ENCODE data around the gene MOB3C. TPM values are rescaled to one million over a fixed set of nuclear protein-coding genes. Genes with fewer than 3 reads are reported as not detected.
"Not testable (repeated sequence)": the region's sequence is repeated elsewhere in the genome, so short reads cannot be mapped to it uniquely, and the experiment has no call there.

The MOB3C gene
- 8.9 TPM for total RNA-seq

GRCh38 chr1:46616277-46617107, at the start of gene MOB3C:
Gene MOB3C, minus strand, starts transcription at chr1:46616811. Its CDS starts 3,490 bp downstream, at chr1:46613321.
- peak; percentile 64 for DNase-seq

GRCh38 chr1:46665983-46666382, 49.4 kb upstream of the MOB3C start:
- DNase-seq, result no peak

- not testable (repeated sequence) for DNase-seq
These were observed 46.3 kb upstream of the MOB3C start for GRCh38 chr1:46662919-46663318.

GRCh38 chr1:46660116-46660515, 43.5 kb upstream of the MOB3C start:
- not testable (repeated sequence) for DNase-seq

GRCh38 chr1:46659307-46659870, 42.8 kb upstream of the MOB3C start:
- DNase-seq, result no peak

GRCh38 chr1:46657775-46658174, 41.2 kb upstream of the MOB3C start:
- no peak for DNase-seq

GRCh38 chr1:46656643-46657042, 40.0 kb upstream of the MOB3C start:
- no peak for DNase-seq

GRCh38 chr1:46655848-46656247, 39.2 kb upstream of the MOB3C start:
- no peak for DNase-seq

- DNase-seq, result not testable (repeated sequence)
These were observed 38.1 kb upstream of the MOB3C start for GRCh38 chr1:46654698-46655097.

- no peak for DNase-seq
These were observed 37.4 kb upstream of the MOB3C start for GRCh38 chr1:46654012-46654411.

- peak; percentile 2 for DNase-seq
These were observed 36.9 kb upstream of the MOB3C start for GRCh38 chr1:46653405-46653958.

- no peak for DNase-seq
These were observed 35.9 kb upstream of the MOB3C start for GRCh38 chr1:46652321-46653100.

GRCh38 chr1:46651152-46651551, 34.5 kb upstream of the MOB3C start:
- DNase-seq, result not testable (repeated sequence)

GRCh38 chr1:46650491-46650890, 33.9 kb upstream of the MOB3C start:
- DNase-seq, result no peak

GRCh38 chr1:46649764-46650163, 33.2 kb upstream of the MOB3C start:
- no peak for DNase-seq

- no peak for DNase-seq
These were observed 31.0 kb upstream of the MOB3C start for GRCh38 chr1:46647611-46648010.

- no peak for DNase-seq
These were observed 30.2 kb upstream of the MOB3C start for GRCh38 chr1:46646844-46647243.

GRCh38 chr1:46646331-46646730, 29.7 kb upstream of the MOB3C start:
- no peak for DNase-seq

GRCh38 chr1:46645815-46646214, 29.2 kb upstream of the MOB3C start:
- no peak for DNase-seq

- DNase-seq, result no peak
These were observed 26.8 kb upstream of the MOB3C start for GRCh38 chr1:46643368-46643775.

GRCh38 chr1:46642115-46642680, 25.6 kb upstream of the MOB3C start:
- DNase-seq, result no peak

GRCh38 chr1:46639547-46639946, 22.9 kb upstream of the MOB3C start:
- DNase-seq, result no peak

Data from skin of body (tissue), 2 donors.